Measurements from ENCODE around the gene SLC25A29. TPM values are rescaled to one million over a fixed set of nuclear protein-coding genes. Genes with fewer than 3 reads are reported as not detected.

SLC25A29 gene
- total and polyA plus RNA-seq, 2 of the 13 experiments (the other 11 are each of a cell fraction or from before 2014, with no cell fraction given): 12.2 to 17.2 TPM

DNA sequence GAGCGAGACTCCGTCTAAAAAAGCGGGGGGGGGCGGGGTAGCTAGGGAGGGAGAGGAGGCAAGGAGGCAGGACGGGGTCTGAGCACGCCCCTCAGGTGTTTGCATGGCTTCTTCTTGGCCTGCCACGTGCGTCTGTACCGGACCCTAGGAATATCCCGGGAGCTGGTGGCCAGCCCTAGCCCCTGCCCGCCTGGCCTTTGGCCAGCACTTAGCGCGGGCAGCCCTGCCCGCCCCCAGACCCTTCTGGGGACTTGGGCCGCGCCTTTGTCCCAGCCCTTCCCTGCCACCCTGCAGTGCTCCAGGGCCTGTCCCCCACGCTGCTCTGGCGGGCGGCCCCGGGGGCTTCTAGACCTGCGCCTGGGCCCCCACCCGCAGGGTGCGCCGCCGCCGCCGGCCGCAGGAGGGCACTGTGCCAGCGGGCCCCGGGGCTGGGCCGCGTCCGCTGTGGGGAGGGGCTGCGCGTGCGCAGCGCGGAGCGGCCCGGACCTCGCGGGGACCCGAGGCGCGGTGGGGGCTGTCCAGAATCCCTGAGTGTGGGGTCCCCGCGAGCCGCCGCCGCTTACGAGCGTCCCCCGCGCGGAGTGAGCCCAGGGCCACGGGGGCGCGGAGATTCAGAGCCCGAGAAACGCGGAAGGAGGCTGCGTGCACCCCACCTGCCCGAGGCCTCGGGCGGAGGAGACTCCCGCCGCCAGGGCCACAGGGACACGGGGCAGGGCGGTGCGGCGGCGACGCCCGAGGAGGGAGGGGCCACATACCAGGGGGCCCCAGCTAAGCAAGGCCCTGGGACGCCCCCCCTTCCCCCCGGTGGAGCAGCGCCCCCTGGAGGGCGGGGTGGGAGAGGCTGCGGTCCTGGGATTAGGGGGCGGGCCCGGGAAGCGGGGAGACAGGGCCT lies 21.0 kb downstream of the SLC25A29 start (continued):
- TF ChIP-seq, protein P1, sequence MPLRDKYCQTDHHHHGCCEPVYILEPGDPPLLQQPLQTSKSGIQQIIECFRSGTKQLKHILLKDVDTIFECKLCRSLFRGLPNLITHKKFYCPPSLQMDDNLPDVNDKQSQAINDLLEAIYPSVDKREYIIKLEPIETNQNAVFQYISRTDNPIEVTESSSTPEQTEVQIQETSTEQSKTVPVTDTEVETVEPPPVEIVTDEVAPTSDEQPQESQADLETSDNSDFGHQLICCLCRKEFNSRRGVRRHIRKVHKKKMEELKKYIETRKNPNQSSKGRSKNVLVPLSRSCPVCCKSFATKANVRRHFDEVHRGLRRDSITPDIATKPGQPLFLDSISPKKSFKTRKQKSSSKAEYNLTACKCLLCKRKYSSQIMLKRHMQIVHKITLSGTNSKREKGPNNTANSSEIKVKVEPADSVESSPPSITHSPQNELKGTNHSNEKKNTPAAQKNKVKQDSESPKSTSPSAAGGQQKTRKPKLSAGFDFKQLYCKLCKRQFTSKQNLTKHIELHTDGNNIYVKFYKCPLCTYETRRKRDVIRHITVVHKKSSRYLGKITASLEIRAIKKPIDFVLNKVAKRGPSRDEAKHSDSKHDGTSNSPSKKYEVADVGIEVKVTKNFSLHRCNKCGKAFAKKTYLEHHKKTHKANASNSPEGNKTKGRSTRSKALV (CRISPR knock-in tag; IDR thresholded peaks at IDR 0.05): 0 out of 2 replicates have a peak, but pooled peaks have one; percentile 64
- no peak for TF ChIP-seq ZFP36 (IDR thresholded peaks at IDR 0.05; ENCODE audit: borderline replicate concordance, low read depth, low read length, partially characterized antibody)
- peak; percentile 70; the same call in 1 of the 2 replicates for TF ChIP-seq KLF12 (CRISPR knock-in tag; IDR thresholded peaks at IDR 0.05; ENCODE audit: borderline replicate concordance)
- peak; percentile 15; the same call in 1 of the 2 replicates for TF ChIP-seq ZNF552 (CRISPR knock-in tag; IDR thresholded peaks at IDR 0.05; ENCODE audit: borderline replicate concordance)
- no peak for TF ChIP-seq ZNF34 (CRISPR knock-in tag; IDR thresholded peaks at IDR 0.05; ENCODE audit: borderline replicate concordance)
- TF ChIP-seq, protein P2, sequence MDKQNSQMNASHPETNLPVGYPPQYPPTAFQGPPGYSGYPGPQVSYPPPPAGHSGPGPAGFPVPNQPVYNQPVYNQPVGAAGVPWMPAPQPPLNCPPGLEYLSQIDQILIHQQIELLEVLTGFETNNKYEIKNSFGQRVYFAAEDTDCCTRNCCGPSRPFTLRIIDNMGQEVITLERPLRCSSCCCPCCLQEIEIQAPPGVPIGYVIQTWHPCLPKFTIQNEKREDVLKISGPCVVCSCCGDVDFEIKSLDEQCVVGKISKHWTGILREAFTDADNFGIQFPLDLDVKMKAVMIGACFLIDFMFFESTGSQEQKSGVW (CRISPR knock-in tag; IDR thresholded peaks at IDR 0.05; ENCODE audit: borderline replicate concordance): 0 out of 2 replicates have a peak, but pooled peaks have one; percentile 55
- no peak for TF ChIP-seq BHLHE40 (IDR thresholded peaks at IDR 0.05; ENCODE audit: low read length)
- TF ChIP-seq TMF1 (CRISPR knock-in tag; IDR thresholded peaks at IDR 0.05; ENCODE audit: low read depth): peak; percentile 56; the same call in 1 of the 2 replicates
- no peak for TF ChIP-seq MYNN (CRISPR knock-in tag; IDR thresholded peaks at IDR 0.05; ENCODE audit: low read depth)
- TF ChIP-seq ZKSCAN1 (IDR thresholded peaks at IDR 0.05; ENCODE audit: low read length): no peak
- TF ChIP-seq, protein P3, sequence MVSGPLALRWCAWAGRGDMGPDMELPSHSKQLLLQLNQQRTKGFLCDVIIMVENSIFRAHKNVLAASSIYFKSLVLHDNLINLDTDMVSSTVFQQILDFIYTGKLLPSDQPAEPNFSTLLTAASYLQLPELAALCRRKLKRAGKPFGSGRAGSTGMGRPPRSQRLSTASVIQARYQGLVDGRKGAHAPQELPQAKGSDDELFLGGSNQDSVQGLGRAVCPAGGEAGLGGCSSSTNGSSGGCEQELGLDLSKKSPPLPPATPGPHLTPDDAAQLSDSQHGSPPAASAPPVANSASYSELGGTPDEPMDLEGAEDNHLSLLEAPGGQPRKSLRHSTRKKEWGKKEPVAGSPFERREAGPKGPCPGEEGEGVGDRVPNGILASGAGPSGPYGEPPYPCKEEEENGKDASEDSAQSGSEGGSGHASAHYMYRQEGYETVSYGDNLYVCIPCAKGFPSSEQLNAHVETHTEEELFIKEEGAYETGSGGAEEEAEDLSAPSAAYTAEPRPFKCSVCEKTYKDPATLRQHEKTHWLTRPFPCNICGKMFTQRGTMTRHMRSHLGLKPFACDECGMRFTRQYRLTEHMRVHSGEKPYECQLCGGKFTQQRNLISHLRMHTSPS (CRISPR knock-in tag; IDR thresholded peaks at IDR 0.05; ENCODE audit: low read depth): no peak; the same call in 1 of the 2 replicates
- TF ChIP-seq, protein P4, sequence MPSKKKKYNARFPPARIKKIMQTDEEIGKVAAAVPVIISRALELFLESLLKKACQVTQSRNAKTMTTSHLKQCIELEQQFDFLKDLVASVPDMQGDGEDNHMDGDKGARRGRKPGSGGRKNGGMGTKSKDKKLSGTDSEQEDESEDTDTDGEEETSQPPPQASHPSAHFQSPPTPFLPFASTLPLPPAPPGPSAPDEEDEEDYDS (CRISPR knock-in tag; IDR thresholded peaks at IDR 0.05): 0 out of 2 replicates have a peak, but pooled peaks have one; percentile 30
- TF ChIP-seq ZNF274 (CRISPR knock-in tag; IDR thresholded peaks at IDR 0.05): peak; percentile 91
- TF ChIP-seq HNF4G (IDR thresholded peaks at IDR 0.05; ENCODE audit: borderline replicate concordance, low read depth, low read length): no peak
- no peak for TF ChIP-seq HNF4G (CRISPR knock-in tag; IDR thresholded peaks at IDR 0.05; ENCODE audit: borderline replicate concordance, low read depth)
- TF ChIP-seq, protein P5, sequence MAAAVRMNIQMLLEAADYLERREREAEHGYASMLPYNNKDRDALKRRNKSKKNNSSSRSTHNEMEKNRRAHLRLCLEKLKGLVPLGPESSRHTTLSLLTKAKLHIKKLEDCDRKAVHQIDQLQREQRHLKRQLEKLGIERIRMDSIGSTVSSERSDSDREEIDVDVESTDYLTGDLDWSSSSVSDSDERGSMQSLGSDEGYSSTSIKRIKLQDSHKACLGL (CRISPR knock-in tag; IDR thresholded peaks at IDR 0.05): peak; percentile 74; the same call in 1 of the 2 replicates
- TF ChIP-seq, protein P6, sequence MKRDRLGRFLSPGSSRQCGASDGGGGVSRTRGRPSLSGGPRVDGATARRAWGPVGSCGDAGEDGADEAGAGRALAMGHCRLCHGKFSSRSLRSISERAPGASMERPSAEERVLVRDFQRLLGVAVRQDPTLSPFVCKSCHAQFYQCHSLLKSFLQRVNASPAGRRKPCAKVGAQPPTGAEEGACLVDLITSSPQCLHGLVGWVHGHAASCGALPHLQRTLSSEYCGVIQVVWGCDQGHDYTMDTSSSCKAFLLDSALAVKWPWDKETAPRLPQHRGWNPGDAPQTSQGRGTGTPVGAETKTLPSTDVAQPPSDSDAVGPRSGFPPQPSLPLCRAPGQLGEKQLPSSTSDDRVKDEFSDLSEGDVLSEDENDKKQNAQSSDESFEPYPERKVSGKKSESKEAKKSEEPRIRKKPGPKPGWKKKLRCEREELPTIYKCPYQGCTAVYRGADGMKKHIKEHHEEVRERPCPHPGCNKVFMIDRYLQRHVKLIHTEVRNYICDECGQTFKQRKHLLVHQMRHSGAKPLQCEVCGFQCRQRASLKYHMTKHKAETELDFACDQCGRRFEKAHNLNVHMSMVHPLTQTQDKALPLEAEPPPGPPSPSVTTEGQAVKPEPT (CRISPR knock-in tag; IDR thresholded peaks at IDR 0.05; ENCODE audit: low read depth): peak; percentile 30; the same call in 1 of the 2 replicates
- TF ChIP-seq ZNF749 (CRISPR knock-in tag; IDR thresholded peaks at IDR 0.05; ENCODE audit: borderline replicate concordance): no peak
- TF ChIP-seq ZSCAN29 (CRISPR knock-in tag; conservative IDR thresholded peaks at IDR 0.05): no peak
- no peak for TF ChIP-seq HHEX (CRISPR knock-in tag; IDR thresholded peaks at IDR 0.05)
- peak; percentile 20; the same call in 1 of the 2 replicates for TF ChIP-seq POGZ (CRISPR knock-in tag; IDR thresholded peaks at IDR 0.05)
